Smooth muscle cell (in vitro differentiated cells): ENCODE data around the gene PCDH9. TPM values are rescaled to one million over a fixed set of nuclear protein-coding genes. Genes with fewer than 3 reads are reported as not detected.

ENCODE experiments used
- DNase-seq: peaks from one replicate; lab custom pipeline; 2025; ENCODE audit not compliant: unreplicated experiment; lab: John Stamatoyannopoulos, UW
- H2AFZ ChIP-seq: fragments of 200-600 bp; sonication (generic); 2 replicates; pipeline ENCODE4 v1.6.0; 2016; ENCODE audit warnings: antibody characterized with exemption, low read depth, mild to moderate bottlenecking
- H3F3A ChIP-seq: fragments of 200-600 bp; sonication (generic); 2 replicates; pipeline ENCODE4 v1.6.0; 2017; ENCODE audit warnings: antibody characterized with exemption, low read depth
- H3K27ac ChIP-seq: fragments of 200-600 bp; sonication (generic); 2 replicates; pipeline ENCODE4 v1.5.1; 2016; ENCODE audit warnings: low read depth, mild to moderate bottlenecking
- H3K27me3 ChIP-seq: fragments of 200-600 bp; sonication (generic); 2 replicates; pipeline ENCODE4 v1.6.1; 2016; ENCODE audit warnings: low read depth, mild to moderate bottlenecking
- H3K36me3 ChIP-seq: fragments of 200-600 bp; sonication (generic); 2 replicates; pipeline ENCODE4 v1.5.1; 2016; ENCODE audit warnings: low read depth
- H3K4me1 ChIP-seq: fragments of 200-600 bp; sonication (generic); 2 replicates; pipeline ENCODE4 v1.5.1; 2016; ENCODE audit warnings: low read depth
- H3K4me2 ChIP-seq: fragments of 200-600 bp; sonication (generic); 2 replicates; pipeline ENCODE4 v1.6.0; 2016; ENCODE audit warnings: mild to moderate bottlenecking
- H3K4me3 ChIP-seq: fragments of 200-600 bp; sonication (generic); 2 replicates; pipeline ENCODE4 v1.5.1; 2016; ENCODE audit warnings: mild to moderate bottlenecking
- H3K79me2 ChIP-seq: fragments of 200-600 bp; sonication (generic); 2 replicates; pipeline ENCODE4 v1.6.0; 2016; ENCODE audit warnings: low read depth, mild to moderate bottlenecking
- H3K9ac ChIP-seq: fragments of 200-600 bp; sonication (generic); 2 replicates; pipeline ENCODE4 v1.6.0; 2016; ENCODE audit warnings: low read depth
- H3K9me3 ChIP-seq: fragments of 200-600 bp; sonication (generic); replicated peaks from 2 replicates; pipeline ENCODE4 v1.5.1; 2016; ENCODE audit warnings: low read depth
- H4K20me1 ChIP-seq: fragments of 200-600 bp; sonication (generic); 2 replicates; pipeline ENCODE4 v1.6.0; 2016; ENCODE audit warnings: low read depth
- WGBS: methylation state at CpG from one replicate; pipeline ENCODE4 v1.1.7; 2016; ENCODE audit warnings: low lambda C conversion rate; 5-methylcytosine and 5-hydroxymethylcytosine counted together
- polyA plus RNA-seq: library from polyadenylated mRNA; unstranded; fragments of >200 nt; fragmentation: Nextera tagmentation; extraction: Ambion mirVana; gene quantifications from 2 replicates; pipeline ENCODE4 v1.2.1, GENCODE V29; 2016
- total RNA-seq: library from RNA; depleted of rRNA; stranded (reverse); fragments of >200 nt; gene quantifications from 2 replicates; pipeline ENCODE4 v1.2.3, GENCODE V29; 2014
- TF ChIP-seq, protein P1 (sequence below): fragments of 200-600 bp; sonication (generic); IDR thresholded peaks from 2 replicates; pipeline ENCODE4 v1.5.1; 2017; ENCODE audit warnings: borderline replicate concordance, mild to moderate bottlenecking, antibody characterized with exemption; ENCODE audit not compliant: insufficient read depth, poor library complexity, severe bottlenecking

Gene PCDH9
- total and polyA plus RNA-seq, 2 experiments from 2014 or later: 0.65 to 1.9 TPM

DNA sequence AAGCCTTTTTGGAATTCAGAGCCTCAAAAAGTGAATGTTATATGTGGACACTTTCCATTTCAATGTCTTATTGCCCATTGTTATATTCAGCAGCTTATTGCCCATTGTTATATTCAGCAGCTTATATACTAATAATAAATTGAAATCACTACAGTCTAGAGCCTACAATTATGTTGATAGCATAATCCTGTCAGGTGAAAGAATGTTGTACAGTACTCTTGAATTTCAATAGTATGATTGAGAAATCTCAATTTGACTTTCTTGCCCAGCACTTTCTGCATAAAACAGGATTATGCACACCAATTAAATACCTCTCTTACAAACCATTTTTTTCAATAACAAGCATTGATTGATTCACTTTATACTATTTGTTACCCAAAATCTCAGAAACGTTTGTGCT lies 260.8 kb downstream of the PCDH9 start:
- no peak for DNase-seq
- no peak overlapping the region for H3K9ac ChIP-seq
- H3K79me2 ChIP-seq: no peaks in the 10 kb centered on the region
- H3K4me2 ChIP-seq: no peak overlapping the region
- no peaks in the 10 kb centered on the region for H3K4me1 ChIP-seq
- H3K27ac ChIP-seq: no peak overlapping the region
- no peaks in the 10 kb centered on the region for H3F3A ChIP-seq
- no peaks in the 10 kb centered on the region for H3K27me3 ChIP-seq
- 70% methylated on average over 1 of the region's 1 CpG for WGBS
- H3K4me3 ChIP-seq: no peak overlapping the region
- no peaks in the 10 kb centered on the region for H3K36me3 ChIP-seq
- H2AFZ ChIP-seq: no peak overlapping the region
- no peaks in the 10 kb centered on the region for H3K9me3 ChIP-seq
- H4K20me1 ChIP-seq: no peaks in the 10 kb centered on the region
- TF ChIP-seq, protein P1, sequence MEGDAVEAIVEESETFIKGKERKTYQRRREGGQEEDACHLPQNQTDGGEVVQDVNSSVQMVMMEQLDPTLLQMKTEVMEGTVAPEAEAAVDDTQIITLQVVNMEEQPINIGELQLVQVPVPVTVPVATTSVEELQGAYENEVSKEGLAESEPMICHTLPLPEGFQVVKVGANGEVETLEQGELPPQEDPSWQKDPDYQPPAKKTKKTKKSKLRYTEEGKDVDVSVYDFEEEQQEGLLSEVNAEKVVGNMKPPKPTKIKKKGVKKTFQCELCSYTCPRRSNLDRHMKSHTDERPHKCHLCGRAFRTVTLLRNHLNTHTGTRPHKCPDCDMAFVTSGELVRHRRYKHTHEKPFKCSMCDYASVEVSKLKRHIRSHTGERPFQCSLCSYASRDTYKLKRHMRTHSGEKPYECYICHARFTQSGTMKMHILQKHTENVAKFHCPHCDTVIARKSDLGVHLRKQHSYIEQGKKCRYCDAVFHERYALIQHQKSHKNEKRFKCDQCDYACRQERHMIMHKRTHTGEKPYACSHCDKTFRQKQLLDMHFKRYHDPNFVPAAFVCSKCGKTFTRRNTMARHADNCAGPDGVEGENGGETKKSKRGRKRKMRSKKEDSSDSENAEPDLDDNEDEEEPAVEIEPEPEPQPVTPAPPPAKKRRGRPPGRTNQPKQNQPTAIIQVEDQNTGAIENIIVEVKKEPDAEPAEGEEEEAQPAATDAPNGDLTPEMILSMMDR: no peak

DNA sequence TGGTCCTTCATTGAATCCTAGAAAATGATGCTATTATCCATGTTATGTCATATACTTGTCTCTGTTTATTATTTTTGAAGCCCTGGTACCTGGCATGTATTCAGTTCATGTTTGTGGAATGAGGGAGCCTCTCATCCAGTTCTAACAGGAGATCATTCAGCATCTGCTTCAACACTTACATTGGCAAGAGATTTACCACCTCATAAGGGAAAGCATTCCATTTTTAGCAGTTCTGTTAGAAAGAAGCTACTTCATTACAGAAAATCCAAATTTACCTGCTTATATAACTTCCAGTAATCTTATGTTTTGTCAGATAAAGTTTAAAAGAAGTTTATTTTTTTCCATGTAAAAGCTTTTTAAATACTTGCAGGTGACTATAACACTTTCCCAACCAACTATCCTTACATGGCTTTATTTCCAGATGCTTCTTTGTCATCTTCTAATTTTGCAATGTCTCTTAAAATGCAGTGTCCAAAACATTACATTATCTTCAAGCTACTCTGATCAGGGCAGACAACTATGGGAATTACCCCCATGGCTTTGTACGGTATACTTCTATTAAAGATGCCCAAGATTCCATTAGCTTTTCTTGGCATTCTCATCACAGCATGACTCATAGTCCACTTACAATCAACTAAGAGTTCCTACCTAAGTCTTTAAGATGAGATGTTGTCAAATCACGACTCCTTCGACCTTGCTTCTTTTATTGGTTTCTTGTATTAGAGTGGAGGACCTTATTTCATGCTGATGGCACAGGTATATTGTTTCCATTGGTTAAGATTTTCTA lies 262.1 kb downstream of the PCDH9 start:
- H2AFZ ChIP-seq: no peak overlapping the region
- no peak for DNase-seq
- H3K27me3 ChIP-seq: no peaks in the 10 kb centered on the region
- WGBS: 95% methylated on average over 3 of the region's 3 CpGs
- H3K4me1 ChIP-seq: no peaks in the 10 kb centered on the region
- H3F3A ChIP-seq: no peaks in the 10 kb centered on the region
- H3K36me3 ChIP-seq: no peaks in the 10 kb centered on the region
- TF ChIP-seq, protein P1: no peak
- H3K4me3 ChIP-seq: no peak overlapping the region
- no peaks in the 10 kb centered on the region for H4K20me1 ChIP-seq
- no peak overlapping the region for H3K9ac ChIP-seq
- no peak overlapping the region for H3K27ac ChIP-seq
- no peak overlapping the region for H3K4me2 ChIP-seq
- no peaks in the 10 kb centered on the region for H3K79me2 ChIP-seq
- H3K9me3 ChIP-seq: no peaks in the 10 kb centered on the region

DNA sequence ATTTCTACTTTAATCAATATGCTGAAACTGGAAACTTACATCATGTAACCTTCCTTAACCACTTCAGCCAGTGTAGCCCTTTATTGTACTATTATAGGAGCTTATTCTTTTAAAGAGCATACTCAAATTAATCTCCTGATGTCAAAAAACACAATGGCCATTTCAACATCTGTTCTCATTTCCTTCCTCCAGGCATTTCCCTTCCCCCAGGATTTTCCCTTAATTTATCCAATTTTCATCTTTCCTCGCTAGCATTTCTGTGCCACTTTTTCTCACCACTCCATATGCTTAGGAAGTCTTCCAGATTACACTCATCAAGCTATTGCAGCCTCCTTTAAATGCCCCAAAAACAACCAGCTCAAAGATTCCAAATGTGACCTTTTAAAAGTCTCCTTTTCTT lies 265.0 kb downstream of the PCDH9 start:
- TF ChIP-seq, protein P1: no peak
- H3K79me2 ChIP-seq: no peaks in the 10 kb centered on the region
- H3K9me3 ChIP-seq: no peaks in the 10 kb centered on the region
- DNase-seq: no peak
- no peak overlapping the region for H3K9ac ChIP-seq
- no peaks in the 10 kb centered on the region for H3K27me3 ChIP-seq
- no peaks in the 10 kb centered on the region for H4K20me1 ChIP-seq
- H3K27ac ChIP-seq: no peak overlapping the region
- no peaks in the 10 kb centered on the region for H3K4me1 ChIP-seq
- WGBS: 93% methylated on average over 1 of the region's 1 CpG
- no peak overlapping the region for H3K4me3 ChIP-seq
- no peak overlapping the region for H3K4me2 ChIP-seq
- H3F3A ChIP-seq: no peaks in the 10 kb centered on the region
- no peak overlapping the region for H2AFZ ChIP-seq
- no peaks in the 10 kb centered on the region for H3K36me3 ChIP-seq

DNA sequence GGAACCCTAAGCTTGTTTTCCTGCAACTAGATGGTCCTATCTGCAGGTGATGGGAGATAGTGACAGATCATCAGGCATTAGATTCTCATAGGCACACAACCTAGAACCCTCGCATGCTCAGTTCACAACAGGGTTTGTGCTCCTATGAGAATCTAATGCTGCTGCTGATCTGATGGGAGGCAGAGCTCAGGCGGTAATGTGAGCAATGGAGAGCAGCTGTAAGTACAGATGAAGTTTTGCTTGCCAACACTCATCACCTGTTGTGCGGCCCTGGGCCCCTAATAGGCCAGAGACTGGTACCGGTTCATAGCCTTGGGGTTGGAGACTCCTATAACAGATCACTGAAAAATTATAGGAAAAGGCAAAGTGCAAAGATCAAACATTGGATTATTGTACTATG lies 267.2 kb downstream of the PCDH9 start:
- TF ChIP-seq, protein P1: no peak
- Histone ChIP-seq H3K4me1 (no peaks in the 10 kb centered on the region), H3F3A (no peaks in the 10 kb centered on the region), H3K9ac (no peak overlapping the region), H3K9me3 (no peaks in the 10 kb centered on the region), H3K79me2 (no peaks in the 10 kb centered on the region), H3K36me3 (no peaks in the 10 kb centered on the region), H2AFZ (no peak overlapping the region), H3K27ac (no peak overlapping the region), H3K4me3 (no peak overlapping the region), H3K4me2 (no peak overlapping the region), H4K20me1 (no peaks in the 10 kb centered on the region), H3K27me3 (no peaks in the 10 kb centered on the region)
- DNase-seq: no peak
- 92% methylated on average over 4 of the region's 4 CpGs for WGBS
